Hematopoietic multipotent progenitor cell treated with erythropoietin and hydrocortisone succinate and interleukin-3 and kit ligand, for 8 days (in vitro differentiated cells): ENCODE results near the gene SP3.

Experiments
- DNase-seq: peaks from one replicate; pipeline ENCODE4 v3.0.0-alpha.2; 2015

The SP3 gene

DNA sequence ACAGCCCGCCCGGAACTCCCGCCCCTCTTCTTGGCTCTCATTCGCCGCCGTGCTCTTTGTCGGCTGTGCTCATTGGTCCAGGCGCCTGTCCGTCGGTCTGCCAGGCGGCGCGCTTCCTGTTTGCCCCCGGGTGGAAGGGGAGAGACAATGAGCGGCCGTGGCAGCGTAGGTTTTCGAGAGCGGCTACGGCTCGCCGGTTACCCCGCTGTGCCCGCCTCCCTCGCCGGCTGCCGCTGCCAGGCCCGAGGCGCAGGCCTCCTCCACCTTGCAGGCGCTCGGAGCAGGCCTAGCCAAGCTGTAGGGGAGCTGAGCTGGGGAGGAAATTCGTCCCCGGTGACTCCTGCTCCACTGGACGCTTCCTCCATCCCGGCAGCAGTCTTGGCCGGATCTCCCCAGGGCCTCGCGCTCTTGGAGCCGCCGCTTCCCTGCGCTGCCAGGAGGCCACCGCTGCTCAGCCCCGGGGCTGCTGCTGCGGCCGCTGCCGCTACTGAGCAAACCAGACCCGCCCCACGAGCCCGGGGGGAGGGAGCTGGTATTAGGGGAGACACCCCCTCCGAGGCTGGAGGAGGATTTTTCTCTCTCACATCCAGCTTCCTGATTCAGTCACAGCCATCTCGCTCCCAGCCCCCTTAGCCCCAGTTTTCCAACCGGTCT, at the start of gene SP3:
SP3 (minus strand) TSS at position 2 of the 654 bp plus-strand sequence. CDS start 202 bp downstream, outside the sequence.
- DNase-seq: peak; percentile 96

- DNase-seq: no peak
Measured at GRCh38 chr2:174014699-174015070, 49.5 kb upstream of the SP3 start.

DNA sequence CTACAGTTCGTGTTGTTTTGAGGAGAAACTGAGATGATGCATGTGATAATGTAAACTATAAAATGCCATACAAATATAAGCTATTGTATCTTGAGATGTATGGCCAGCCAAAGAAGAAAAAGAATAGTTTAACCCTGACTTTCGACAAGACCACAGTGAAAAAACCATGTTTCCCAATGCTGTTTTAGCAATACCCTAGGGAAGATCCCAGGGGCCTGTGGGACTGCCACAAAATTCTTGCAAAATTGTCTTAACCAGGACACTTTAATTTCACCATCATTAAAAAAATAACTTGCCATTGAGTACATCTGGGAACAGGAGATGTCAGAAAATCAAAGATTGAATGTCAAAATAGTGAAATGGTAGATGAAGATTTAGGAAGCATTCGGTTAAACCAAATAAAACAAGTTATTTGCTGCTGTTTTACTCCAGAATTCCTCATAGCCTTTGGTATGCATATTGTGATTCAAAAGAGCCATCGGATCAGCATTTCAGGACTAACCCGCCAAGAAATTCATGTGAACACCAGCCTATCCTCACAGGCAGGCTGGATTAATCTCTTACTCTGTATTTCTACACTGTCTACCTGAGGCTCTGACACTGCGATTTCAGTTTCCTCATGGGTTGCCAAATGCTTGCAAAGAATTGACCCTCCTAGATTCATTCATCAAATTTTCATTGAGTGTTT, 49.0 kb upstream of the SP3 start:
- DNase-seq: no peak

DNA sequence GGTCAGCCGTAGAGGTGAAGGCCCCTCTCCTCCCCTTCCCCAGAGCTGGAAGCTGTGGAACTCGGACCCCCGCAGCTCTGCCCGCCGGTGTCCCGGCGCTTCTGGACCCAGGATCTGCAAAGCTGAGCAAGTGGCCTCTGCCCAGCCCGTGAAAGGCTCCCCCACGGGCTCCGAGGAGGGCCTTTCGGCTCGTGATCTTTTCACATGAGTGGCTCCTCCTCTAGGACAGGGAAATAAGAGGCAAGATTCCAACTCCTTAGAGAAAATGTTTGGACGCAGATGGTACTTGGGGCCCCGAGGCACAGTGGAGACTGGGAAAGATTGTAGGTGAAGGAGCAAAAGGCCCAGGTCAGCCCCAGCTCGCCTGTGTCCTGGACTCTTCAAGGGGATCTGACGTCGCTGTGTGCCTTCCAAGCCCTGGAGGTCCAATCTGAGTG, 48.2 kb upstream of the SP3 start:
- DNase-seq: no peak

- peak; percentile 13 for DNase-seq
Measured at GRCh38 chr2:174012347-174013314, 47.5 kb upstream of the SP3 start.

DNA sequence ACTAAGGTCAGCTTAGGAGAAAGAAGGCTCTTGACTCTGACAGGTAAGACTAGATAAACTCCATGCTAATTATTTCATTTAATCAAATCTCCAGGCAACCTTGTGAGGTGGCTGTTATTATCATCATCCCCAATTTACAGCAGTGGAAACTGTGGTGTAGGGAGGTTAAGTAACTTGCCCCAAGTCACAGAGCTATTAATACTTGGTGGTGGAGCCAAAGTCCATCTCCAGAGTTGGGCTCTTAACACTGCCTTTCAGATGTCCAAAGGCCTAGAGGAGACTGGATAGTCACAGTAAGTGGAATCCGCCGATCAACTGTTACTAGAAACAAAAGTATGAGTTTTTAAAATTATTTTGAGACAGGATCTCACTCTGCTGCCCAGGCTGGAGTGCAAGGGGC, 46.6 kb upstream of the SP3 start:
- no peak for DNase-seq

DNA sequence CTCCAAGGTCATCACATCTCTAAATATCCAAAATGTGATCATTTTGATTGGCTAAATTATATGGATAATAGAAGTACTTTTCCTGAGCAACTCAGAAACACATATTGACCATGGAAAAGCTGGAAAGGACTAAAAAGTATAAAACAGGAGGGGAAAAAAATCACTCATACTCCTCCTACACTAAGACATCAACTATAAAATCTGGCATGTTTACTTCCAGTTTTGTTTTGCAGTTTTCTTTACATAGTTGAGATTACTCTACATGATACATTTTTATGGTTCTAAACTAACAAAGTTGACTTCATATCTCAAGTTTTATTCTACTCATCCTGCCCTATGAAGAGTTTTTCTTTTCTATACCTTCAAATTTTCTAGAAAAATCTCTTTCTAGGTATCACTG, 46.0 kb upstream of the SP3 start:
- no peak for DNase-seq

GRCh38 chr2:174009488-174010223, 44.5 kb upstream of the SP3 start:
- no peak for DNase-seq

DNA sequence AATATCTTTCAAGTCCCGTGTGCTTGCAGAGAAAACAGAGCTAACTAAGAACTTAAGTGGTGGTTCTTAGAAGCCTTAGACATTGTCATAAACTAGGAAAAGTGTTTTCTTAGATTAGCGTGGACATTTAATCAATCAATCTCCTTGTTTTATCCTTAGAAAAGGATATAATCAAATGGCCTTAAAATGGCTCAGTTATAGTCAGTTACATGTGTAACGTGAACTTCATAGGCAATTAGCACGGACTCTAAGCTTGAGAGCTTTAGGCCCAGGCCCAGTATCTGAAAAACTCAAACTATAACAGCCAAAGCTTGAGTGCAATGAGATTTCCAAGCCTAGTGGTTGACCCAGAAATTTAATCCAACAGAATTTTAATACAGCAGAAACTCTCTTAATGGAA, 43.5 kb upstream of the SP3 start:
- DNase-seq: no peak

DNA sequence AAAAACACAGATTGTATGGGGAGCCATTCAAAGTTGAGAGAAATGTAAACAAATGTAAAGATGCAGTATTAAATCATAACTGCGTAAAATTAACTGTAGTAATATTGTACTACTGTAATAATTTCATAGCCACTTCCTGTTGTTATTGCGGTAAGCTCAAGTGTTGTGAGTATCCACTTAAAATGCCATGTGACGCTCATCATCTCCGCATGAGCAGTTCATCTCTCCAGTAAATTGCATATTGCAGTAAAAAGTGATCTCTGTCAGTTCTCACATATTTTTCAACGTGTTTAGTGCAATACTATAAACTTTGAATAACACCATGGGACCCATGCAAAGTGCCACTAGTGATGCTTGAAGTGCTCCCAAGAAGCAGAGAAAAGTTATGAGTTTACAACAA, 41.8 kb upstream of the SP3 start:
- DNase-seq: no peak

DNA sequence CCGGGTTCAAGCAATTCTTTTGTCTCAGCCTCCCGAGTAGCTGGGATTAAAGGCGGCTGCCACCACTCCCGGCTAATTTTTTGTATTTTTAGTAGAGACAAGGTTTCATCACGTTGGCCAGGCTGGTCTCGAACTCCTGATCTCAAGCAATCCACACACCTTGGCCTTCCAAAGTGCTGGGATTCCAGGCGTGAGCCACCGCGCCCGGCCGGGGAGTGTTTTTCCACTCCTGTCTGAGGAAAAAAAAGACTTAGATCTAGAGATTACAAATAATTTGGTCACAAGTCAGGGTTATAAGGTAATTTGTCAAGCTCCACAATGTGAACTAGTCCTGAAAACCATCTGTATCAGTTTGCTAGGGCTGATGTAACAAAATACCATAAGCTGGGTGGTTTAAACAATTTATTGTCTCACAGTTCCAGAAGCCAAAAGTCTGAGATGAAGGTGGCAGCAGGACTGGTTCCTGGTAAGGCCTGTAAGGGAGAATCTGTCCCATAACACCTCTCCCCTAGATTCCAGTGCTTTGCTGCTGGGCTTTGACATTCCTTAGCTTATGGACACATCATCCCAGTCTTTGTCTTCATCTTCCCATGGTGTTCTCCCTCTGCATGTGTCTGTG, 40.7 kb upstream of the SP3 start:
- DNase-seq: no peak

DNA sequence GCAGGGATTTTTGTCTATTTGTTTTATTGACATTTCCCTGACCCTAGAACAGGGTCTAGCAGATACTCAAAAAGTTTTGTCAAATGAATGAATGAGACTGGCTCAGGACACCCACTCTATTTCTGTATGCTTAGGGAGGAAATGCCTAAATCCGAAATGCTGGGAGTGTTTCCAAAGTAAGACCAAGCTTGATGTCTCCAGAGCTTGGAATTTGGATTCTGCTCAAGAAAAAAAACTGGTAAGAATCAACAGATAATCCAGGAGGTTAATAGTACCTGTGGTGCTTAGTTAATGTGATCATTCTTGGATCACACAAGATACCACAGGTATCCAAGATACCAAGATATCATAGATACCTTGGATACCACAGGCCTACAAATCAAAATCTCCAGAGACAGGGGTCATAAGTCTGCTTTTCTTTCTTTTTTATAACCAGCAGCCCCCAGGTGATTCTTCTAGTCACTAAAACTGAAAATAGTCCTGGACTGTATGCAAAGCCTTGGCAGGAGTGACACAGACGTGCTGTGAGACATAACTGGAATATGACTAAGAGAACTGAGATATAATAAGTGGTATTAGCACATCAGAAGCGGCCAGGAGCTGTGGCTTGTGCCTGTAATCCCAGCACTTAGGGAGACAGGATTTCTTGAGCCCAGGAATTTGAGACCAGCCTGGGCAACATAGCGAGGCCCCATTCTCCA, 39.9 kb upstream of the SP3 start:
- no peak for DNase-seq

GRCh38 chr2:174003720-174004695, 38.8 kb upstream of the SP3 start:
- DNase-seq: no peak

DNA sequence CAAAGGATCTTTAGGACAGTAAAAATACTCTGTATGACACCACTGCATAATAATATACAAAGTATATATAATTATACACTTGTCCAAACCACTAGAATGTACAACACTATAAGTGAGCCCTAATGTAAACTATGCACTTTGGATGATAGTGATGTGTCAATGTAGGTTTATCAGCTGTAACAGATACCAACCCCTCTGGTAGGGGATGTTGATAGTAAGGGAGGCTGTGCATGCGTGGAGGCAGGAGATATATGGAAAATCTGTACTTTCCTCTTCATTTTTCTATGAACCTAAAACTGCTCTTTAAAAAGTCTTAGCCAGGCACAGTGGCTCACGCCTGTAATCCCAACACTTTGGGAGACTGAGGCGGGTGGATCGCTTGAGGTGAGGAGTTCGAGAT, 37.5 kb upstream of the SP3 start:
- peak; percentile 71 for DNase-seq

DNA sequence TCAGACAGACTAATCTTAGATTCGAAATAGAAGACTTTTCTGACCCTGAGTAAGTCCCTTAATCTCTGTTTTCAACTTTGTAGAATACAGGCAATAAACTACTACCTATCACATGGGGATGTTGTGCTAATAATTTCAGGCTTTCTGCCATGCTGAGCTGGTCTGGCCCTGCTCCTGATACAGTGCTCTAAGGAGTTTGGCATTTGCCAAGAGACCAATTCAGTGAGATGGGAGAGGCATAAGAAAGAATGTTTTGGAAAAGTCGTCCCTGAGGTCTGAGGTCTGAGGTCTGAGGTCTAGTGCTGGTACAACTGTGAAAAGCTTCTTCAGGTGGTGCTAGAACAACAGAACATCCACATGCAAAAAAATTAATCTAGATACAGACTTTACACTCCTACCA, 35.9 kb upstream of the SP3 start:
- DNase-seq: no peak

DNA sequence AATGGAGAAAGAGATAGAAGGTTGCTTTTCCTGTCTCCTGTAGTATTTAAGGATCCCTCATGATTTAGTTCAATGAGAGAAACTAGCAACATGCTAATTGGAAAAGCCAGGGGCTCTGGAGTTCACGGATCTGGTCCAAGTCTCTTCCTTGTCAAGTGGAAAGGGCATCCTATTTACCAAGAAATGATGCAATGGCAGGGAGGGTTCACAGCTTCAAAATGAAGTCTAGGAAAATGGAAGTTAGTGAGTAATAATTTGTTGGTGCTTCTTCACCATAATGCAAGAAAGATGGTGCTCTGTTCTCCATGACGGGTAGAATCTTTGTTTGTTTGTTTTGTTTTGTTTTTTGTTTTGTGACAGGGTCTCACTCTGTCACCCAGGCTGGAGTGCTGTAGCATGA, 34.6 kb upstream of the SP3 start:
- no peak for DNase-seq

DNA sequence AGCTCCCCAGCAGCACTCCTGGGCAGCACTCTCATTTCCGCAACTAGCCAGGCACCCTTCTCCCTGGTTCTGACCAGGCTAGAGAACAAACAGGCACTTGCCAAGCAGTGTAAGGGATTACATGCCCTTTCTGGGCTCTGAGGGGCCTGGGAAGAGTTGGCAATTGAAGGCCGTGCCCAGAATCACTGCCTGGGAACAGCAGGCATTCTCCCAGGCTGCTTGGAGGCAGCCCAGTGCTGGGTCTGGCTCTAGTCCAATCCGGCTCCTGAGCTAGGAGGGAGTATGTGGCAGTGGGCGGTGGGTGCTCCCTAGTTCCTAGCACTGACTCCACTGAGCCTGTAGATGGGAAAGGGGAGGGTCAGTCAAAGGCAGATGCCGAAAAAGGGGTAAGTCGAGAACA, 34.1 kb upstream of the SP3 start:
- no peak for DNase-seq

DNA sequence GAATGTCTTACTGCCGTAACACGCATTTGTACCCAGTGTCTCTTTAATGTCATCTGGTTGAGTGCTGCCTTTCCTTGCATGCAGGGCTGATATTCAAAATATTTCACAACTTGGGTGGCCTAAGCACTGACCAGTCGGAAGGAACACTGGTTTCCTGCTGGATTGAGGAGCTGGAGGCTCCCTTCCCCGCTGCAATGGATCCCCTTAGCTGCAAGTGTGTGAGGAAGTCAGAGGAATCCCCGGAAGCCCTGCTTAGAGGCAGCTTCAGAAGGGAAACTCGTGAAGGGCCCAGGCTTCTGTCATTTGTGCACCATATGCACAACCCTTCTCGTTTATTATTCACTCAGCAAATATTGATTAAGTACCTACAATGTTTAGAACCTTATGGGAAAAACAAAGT, 33.2 kb upstream of the SP3 start:
- DNase-seq: no peak

GRCh38 chr2:173997753-173998152, 32.6 kb upstream of the SP3 start:
- DNase-seq: no peak

- DNase-seq: peak; percentile 37
Measured at GRCh38 chr2:173997269-173997668, 32.1 kb upstream of the SP3 start.

DNA sequence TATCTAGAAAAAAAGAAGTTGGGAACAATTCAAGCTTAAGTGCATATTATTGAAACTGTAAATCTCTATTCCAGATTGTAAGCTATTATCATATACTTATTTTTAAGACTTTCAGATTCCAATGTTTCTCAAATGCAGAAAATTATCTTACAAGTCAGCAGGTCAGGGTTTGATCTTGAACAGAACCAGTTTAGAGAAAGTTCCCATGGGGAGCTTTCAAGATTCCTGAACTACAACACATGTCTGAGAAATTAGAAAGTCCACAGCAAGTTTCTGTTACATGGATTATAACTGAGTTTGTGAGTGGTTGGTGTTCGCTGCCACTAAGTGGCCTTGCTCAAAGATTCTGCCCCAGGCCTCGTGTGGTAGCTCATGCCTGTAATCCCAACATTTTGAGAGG, 31.6 kb upstream of the SP3 start:
- no peak for DNase-seq
